Inferior parietal cortex (tissue), 1 donor: ENCODE measurements around the gene ASCL3.
"Not testable (repeated sequence)": the region's sequence is repeated elsewhere in the genome, so short reads cannot be mapped to it uniquely, and the experiment has no call there.

ENCODE experiments used
- DNase-seq: peaks from one replicate; pipeline ENCODE4 v3.0.0-alpha.2; 2016; ENCODE audit errors: extremely low spot score

ASCL3 gene, protein sequence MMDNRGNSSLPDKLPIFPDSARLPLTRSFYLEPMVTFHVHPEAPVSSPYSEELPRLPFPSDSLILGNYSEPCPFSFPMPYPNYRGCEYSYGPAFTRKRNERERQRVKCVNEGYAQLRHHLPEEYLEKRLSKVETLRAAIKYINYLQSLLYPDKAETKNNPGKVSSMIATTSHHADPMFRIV

DNA sequence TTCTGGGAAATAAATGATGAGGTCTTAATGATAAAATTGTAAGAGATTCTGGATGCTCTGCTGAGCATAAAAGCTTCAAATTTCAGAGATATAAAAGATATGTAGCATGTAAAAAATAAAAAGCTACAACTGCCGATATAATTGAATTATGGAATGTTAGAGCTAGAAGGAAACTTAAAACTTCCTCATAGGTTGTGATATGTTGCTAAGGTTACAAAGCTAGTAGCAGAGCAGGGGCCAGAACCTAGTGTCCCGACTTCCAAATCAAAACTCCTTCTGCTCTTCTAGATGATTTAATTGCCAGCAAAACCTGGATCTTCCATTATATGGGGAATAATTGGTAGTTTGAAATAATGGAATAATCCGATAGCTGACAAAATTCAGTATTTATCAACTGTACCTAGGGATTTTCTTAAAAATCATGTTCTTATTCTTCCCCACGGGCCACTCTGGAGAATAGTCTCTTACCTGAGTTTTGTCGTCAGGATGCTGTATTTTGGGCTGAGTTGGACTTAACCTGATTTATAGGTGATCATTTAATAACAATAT is at the start of gene ASCL3:
TSS of gene ASCL3 (minus strand) at position 499 of the 549 bp plus-strand sequence. CDS start 4,855 bp downstream, outside the sequence.
- no peak for DNase-seq

DNA sequence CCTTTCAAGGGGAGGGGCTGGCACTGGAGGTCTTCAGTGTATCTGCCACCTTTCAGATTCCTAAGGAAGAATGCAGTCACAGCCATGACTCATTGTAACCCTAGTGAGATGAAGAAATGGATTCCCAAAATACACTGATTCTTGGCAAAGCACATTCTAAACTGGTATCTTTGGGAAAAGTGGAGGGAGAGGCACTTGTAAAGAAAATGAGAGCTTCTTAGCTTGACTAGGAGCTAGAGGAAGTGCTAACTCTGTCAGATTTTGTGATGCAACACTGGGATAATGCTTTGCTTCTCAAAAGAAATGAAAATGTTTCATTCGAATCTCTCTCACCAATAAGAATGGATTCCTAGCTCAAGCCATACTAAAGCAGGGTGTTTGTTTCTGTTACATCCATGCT is 46.6 kb upstream of the ASCL3 start:
- peak; percentile 37 for DNase-seq

DNA sequence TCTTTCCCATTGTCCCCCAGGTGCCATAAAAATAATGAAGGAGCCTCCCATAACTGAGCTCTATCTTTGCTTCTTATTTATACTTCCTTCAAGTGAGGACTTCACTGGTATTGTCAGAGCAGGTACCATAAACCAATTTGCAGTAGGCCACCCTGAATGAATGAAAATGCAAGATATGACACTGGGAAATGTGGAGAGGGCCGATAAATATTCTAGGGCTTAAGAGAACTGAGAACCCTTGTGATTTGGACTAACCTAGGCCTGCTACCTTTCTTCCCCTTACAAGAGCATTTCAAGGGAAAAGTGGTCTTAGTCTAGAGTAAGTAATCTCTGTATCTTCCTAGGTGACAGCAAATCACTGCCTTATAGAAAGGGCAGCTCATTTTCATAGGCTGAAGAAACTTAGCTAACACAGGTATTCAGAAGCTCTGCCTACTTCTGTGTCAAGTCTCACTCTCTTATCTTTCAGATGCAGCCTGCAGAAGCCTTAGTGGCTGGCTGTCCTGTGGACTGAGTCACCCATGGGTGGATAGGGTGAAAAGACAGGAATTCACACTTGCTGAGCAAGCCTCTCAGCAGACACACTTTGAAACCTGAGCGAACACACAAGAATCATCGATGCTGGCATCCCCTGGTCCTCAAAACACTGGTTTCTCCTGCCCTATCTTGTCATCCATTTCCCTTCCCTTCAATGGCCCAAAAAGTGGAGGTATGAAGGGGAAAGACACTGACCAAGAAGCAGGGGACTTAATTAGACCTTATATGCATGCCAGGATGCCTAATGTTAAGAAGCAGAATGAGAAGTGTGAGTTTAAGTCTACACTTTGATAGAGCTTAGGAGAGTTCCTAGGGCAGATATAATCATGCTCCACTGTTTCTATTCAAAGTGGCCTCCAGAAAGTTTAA is 45.8 kb upstream of the ASCL3 start:
- DNase-seq = no peak

- no peak for DNase-seq
Measured at GRCh38 chr11:8987446-8987845, 44.6 kb upstream of the ASCL3 start.

DNA sequence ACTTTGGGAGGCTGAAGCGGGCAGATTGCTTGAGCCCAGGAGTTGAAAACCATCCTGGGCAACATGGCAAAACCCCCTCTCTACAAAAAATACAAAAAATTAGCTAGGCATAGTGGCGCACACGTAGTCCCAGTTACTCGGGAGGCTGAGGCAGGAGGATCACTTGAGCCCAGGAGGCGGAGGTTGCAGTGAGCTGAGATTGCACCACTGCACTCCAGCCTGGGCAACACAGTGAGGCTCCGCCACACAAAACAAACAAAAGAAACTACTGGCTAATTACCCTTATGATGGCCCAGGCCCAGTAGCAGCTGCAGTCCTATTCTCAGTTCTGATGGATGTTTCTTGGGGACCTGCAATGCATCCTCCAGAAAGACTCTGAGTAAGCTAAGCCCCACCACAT is 44.0 kb upstream of the ASCL3 start:
- not testable (repeated sequence) for DNase-seq

GRCh38 chr11:8985462-8985861 is 42.6 kb upstream of the ASCL3 start:
- no peak for DNase-seq

DNA sequence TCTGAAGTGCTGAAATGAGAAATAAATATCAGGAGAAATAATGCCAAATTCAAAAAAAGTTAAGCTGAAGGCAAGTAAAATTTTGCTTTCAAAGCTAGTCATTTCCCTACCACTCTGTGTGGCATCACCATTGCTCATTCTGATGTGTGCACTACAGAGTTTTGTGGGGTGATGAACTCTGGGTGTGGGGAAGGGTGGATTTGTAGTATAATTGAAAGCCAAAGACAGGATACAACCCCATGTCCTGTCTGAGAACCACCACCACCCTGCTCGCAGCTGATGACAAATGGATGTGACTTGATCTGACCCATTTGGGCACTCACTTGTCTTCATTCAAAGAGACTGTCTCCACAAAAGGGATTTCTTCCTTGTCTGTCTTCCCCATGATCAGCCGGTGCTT is 40.7 kb upstream of the ASCL3 start:
- DNase-seq = no peak

- DNase-seq = no peak
Measured at GRCh38 chr11:8980485-8980884, 37.7 kb upstream of the ASCL3 start.

DNA sequence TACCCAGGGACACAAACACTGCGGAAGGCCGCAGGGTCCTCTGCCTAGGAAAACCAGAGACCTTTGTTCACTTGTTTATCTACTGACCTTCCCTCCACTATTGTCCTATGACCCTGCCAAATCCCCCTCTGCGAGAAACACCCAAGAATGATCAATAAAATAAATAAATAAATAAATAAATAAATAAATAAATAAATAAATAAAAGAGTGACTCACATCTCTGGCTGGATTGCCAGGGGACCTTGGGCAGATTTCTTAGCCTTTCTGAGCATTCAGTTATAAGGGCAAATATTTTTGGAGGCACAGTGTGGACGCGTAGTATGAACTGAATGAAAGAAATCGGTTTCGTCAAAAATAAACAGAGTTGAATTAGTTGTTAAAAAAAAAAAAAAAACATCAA is 36.5 kb upstream of the ASCL3 start:
- not testable (repeated sequence) for DNase-seq

GRCh38 chr11:8973121-8973520 is 30.3 kb upstream of the ASCL3 start:
- no peak for DNase-seq

- DNase-seq = no peak
Measured at GRCh38 chr11:8971924-8972316, 29.1 kb upstream of the ASCL3 start.

DNA sequence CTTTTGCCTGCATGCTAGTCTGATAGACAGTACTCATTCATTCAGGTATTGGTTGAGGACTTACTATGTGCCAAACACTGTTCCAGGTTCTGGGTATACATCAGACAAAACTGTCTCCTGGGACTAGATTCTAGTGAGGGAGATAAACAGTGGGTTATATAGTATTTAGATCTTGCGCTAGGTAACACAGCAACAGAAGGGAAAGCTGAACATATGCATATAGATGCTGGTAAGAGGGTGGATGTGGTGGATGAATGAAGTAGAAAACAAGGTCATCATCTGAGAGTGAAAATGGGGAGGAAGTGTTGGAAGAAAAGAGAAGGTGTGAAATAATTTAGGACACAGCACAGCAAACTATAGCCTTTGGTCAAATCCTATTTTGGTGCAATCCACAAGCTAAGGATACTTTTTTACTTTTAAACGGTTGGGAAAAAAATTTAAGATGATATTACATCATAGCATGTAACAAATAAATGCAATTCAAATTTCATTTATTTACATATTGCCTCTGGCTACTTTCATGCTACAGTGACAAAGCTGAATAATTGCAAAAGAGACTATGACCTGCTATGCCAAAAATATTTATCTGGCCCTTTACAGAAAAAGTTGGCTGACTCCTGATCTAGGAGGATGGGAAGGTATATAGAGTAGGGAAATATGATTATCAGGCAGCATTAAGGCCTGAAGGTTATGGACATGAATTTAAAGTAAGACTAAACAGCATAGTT is 28.5 kb upstream of the ASCL3 start:
- no peak for DNase-seq

- DNase-seq = no peak
Measured at GRCh38 chr11:8967184-8967583, 24.4 kb upstream of the ASCL3 start.

- peak; percentile 87 for DNase-seq
Measured at GRCh38 chr11:8964324-8965320, 21.8 kb upstream of the ASCL3 start, which contains the start of gene TMEM9B. Gene TMEM9B (minus strand): TSS chr11:8964442. CDS start chr11:8964313, 129 bp downstream.

DNA sequence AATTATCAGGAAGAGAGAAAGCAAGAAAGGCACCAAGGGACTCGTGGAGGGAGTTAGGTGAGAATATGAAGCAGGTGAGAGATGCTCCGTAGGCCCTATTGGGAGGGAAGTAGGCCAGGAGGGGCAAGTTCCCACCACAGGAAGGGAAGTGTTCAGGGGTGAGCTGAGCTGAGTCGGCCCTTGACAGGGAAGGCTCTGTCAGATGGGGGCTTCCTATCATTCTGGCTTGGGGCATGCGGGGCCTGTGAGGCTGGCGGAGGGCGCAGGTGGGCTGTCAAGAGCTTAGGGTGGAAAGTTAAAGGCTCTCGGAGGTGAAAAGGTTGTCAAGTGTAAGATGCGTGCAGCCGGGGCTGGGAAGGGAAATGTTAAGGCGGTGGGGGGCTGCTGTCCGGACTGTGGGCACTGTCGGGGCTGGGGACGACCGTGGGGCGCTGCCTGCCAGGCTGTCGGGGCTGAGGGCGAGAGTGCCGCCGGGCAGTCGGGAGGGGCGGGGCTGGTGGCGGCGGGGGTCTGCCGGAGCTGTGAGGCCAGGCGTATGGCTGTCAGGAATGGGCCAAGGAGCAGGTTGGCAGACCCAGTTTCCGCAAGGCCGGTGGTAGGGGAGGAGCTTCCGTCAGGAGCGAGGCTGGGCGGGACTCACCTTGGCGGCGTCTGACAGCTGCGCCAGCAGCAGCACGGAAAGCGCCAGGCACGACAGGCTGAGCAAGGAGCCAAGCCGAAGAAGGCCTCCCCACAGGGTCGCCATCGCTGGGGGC is 20.9 kb upstream of the ASCL3 start:
- no peak for DNase-seq

GRCh38 chr11:8962841-8963240 is 20.0 kb upstream of the ASCL3 start:
- DNase-seq = no peak

DNA sequence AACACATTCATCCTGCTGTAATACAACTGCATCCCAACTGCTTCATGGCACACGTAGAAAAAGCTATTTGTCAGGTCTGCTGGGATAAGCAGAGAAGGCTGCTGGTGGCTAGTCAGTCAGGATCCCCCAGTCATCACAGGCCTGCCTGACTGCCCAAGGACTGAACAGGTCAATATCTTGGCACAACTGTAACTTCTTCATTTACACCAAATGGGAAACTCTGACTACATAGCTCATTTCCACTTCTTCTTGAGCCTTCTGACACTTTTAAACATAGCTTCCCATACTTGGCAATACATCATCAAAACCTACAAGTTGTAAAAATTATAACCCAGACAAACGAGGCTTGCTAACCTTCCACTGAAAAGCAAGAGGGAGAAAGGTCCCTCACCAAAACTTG is 18.6 kb upstream of the ASCL3 start:
- no peak for DNase-seq

DNA sequence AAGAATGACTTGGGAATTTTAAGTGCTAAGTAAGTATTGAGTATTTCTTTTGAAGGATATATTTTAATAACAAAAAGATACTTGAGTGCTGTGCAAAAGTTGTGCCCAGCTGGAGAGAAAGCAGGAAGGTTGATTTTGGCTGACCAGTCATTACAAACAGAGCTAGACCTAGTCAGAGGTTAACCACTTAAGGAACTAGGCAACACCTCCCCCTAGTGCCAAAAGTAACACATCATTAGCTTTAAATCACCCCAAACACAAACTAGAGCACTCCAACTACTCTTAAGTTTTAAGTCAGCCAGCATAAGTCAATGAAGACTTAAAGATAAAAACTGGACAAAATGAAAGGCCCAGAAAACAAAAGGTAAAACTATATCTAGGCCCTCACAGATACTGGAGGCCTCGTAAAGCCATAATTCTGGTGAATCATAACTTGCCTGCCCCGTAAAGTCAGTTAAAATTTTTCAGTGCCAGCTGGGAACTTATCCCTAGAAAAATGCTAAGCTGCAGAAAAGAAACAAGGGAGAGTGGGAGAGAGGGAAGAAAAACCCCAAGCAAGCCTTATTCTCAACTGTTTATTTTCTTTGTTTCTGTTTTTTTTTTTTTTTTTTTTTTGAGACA is 16.8 kb upstream of the ASCL3 start:
- peak; percentile 29 for DNase-seq

DNA sequence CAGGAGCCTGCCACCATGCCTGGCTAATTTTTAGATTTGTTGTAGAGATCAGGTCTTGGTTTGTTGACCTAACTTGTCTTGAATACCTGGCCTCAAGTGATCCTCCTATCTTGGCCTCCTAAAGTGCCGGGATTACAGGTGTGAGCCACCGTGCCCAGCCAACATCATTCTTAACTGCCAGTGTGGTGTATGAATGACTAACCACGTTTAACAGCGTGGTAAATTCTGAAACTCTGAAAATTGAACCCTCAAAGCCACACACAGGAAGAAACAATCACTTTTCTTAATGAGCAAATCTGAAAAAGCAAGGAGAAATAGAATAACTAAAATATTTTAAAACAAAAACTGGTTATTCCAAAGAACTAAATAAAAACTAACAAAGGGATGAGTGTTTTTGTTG is 14.0 kb upstream of the ASCL3 start:
- no peak for DNase-seq

- DNase-seq = no peak
Measured at GRCh38 chr11:8948886-8949285, 6.1 kb upstream of the ASCL3 start.
